HG02852 (cell line): ENCODE measurements around the gene SON.
"Not testable (repeated sequence)": the region's sequence is repeated elsewhere in the genome, so short reads cannot be mapped to it uniquely, and the experiment has no call there.

Experiments used
- ATAC-seq: cut with Tn5 transposase; IDR thresholded peaks from one replicate; pipeline ENCODE4 v1.9.1; 2021; ENCODE audit warnings: mild to moderate bottlenecking, moderate library complexity; ENCODE audit not compliant: unreplicated experiment

Gene SON, protein sequence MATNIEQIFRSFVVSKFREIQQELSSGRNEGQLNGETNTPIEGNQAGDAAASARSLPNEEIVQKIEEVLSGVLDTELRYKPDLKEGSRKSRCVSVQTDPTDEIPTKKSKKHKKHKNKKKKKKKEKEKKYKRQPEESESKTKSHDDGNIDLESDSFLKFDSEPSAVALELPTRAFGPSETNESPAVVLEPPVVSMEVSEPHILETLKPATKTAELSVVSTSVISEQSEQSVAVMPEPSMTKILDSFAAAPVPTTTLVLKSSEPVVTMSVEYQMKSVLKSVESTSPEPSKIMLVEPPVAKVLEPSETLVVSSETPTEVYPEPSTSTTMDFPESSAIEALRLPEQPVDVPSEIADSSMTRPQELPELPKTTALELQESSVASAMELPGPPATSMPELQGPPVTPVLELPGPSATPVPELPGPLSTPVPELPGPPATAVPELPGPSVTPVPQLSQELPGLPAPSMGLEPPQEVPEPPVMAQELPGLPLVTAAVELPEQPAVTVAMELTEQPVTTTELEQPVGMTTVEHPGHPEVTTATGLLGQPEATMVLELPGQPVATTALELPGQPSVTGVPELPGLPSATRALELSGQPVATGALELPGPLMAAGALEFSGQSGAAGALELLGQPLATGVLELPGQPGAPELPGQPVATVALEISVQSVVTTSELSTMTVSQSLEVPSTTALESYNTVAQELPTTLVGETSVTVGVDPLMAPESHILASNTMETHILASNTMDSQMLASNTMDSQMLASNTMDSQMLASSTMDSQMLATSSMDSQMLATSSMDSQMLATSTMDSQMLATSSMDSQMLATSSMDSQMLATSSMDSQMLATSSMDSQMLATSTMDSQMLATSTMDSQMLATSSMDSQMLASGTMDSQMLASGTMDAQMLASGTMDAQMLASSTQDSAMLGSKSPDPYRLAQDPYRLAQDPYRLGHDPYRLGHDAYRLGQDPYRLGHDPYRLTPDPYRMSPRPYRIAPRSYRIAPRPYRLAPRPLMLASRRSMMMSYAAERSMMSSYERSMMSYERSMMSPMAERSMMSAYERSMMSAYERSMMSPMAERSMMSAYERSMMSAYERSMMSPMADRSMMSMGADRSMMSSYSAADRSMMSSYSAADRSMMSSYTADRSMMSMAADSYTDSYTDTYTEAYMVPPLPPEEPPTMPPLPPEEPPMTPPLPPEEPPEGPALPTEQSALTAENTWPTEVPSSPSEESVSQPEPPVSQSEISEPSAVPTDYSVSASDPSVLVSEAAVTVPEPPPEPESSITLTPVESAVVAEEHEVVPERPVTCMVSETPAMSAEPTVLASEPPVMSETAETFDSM (N-terminal part only)

GRCh38 chr21:33542640-33543504 lies at the start of gene SON:
SON (plus strand) TSS chr21:33543038; CDS start chr21:33543093, 55 bp downstream.
- ATAC-seq, result peak; percentile 95

DNA sequence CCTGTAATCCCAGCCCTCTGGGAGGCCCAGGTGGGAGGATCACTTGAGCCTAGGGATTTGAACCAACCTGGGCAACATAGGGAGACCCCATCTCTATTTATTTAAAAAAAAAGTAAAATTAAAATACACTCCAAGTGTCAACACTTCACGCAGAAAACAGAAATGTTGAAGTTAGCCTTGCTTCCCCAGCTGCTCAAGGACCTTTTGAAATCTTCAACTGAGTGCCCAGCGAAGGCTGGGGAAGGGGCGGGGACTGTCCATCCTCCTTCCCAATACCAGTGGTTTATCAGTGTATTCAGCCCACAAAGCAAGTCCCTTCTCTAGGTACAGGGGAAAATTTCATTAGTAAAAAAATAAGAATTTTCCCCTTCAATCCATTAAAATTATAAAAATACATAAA lies 49.1 kb upstream of the SON start:
- no peak for ATAC-seq

DNA sequence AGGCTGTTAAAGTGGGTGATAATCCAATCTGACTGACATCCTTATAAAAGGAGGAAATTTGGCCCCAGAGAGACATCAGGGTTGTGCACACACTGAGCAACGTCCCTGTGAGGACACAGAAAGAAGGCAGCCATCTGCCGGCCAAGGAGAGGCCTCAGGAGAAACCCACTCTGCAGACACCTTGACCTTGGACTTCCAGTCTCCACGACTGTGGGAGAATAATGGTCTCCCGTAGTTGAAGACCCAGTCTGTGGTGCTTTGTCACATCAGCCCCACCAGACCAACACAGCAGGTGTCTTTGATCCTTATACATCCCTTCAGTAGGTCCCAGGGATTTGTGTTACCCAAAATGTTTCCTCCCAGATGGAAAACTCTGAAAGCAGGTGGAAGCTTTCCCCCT lies 47.1 kb upstream of the SON start:
- ATAC-seq, result no peak

DNA sequence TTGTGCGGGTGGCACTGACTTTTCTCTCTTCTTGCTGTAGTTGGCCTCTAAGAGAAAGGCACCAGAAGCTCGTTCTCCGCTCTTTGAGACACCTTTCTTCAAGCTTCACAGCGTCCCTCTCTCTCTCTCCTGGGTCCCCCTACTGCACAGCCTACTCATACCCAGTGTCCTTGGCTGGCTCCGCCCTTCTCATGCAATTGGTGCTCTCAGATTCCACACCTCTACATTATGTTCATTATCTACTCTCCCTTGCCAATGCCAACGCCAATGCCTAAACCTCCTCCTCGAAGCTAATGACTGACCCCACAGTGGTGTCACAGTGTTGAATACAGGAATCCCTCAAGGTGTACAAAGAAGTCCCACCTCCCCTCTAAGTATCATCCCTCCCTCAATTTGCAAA lies 46.5 kb upstream of the SON start:
- no peak for ATAC-seq

DNA sequence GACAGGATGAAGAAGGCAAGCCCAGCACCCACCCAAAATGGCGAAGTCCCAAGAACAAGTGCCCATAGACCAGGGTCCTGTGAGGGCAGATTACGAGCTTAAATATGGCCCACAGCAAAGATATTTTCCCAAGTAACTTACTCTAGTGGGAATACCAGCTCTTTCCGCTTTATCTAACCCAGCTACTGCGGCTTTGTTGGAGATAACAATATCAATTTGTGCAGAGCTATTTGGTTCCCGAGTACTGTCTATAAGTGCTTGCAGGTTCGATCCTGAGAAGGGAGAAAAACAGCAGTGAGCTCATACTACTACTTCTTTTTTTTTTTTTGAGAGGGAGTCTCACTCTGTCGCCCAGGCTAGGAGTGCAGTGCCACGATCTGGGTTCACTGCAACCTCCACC lies 37.0 kb upstream of the SON start:
- ATAC-seq, result no peak

- not testable (repeated sequence) for ATAC-seq
Measured at GRCh38 chr21:33507003-33507402, 35.8 kb upstream of the SON start.

GRCh38 chr21:33510826-33511225 lies 32.0 kb upstream of the SON start:
- no peak for ATAC-seq

DNA sequence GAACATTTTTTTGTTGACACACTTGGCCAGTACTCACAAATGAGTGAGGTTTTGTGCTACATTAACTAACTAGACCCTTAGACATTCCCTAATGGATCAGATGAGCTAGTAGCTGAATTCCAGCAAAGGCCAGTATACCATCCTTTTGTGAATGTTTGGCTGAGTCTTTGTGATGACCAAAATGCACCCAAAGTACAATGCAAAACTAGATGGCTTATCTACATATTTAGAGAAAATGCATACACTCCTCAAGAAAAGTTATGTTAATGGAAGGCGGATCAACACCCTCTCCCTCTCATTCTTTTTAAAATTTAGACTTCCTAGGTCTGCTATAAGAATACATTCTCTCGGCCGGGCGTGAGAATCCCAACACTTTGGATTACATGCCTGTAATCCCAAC lies 31.2 kb upstream of the SON start:
- ATAC-seq, result no peak

DNA sequence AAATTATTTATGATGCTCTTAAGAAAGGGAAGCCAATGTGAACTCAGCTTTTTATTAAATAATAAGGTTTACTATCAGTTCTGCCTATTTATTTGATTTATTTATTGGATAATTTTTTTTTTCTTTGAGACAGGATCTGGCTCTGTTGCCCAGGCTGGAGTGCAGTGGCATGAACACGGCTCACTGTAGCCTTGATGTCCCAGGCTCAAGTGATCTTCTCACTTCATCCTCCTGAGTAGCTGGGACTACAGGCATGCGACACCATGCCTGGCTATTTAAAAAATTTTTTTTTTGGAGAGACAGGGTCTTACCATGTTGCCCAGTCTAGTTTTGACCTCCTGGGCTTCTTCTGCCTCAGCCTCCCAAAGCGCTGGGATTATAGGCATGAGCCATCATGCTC lies 30.4 kb upstream of the SON start:
- no peak for ATAC-seq

DNA sequence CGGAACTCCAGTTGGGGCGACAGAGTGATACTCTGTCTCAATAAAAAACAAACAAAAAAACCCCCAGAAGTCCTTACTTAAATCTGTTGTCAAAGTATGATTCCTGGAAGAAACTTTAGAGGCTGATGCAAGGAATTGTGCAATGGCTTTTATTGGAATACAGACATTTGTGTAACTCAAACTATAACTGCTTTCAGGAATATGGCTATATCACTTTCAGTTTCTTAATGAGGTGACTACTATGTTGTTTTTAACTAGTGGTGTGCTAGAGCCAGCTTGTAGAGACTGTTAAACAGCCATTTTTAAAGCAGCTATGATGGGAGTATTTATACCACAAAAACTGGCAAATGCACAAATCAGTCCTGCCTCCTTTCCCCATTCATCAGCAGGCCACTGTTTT lies 28.6 kb upstream of the SON start:
- ATAC-seq, result no peak

DNA sequence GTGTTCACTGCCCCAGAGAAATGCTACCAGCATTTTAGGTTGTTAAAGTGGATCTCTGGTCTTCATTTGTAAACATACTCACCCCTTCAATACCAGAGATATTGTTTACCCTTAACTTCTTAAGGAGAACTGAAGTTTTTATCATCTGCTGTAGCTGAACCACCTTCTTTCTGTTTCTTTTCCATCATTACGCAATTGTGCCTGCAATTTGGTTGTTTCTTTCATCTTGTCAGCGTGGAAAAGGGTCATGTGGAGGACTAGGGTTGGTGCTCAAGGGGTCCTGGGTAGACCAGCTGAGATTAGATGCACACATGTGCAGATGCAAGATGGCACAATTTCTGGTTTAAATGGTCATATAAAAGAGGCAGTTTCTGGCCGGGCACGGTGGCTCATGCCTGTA lies 23.9 kb upstream of the SON start:
- no peak for ATAC-seq

- no peak for ATAC-seq
Measured at GRCh38 chr21:33522297-33522952, 20.4 kb upstream of the SON start.

DNA sequence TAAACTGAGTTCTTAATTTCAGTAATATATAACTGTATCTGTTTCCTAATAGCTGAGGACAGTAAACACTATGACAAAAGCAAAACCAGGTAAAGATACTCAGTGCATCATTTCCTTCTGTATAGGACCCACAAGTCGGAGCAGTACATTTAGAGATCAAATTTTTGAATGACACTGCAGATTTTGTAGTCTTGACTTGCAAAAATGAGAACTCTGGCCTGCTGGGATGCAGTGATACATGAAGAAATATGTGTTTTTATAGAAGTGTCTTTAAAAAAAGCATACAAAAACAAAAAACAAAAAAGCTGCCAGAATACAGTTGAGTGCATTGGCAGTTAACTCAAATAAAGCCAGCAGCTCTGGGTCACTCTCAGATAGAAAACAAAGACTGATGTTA lies 19.9 kb upstream of the SON start:
- ATAC-seq, result no peak

- ATAC-seq, result no peak
Measured at GRCh38 chr21:33531007-33531406, 11.8 kb upstream of the SON start.

DNA sequence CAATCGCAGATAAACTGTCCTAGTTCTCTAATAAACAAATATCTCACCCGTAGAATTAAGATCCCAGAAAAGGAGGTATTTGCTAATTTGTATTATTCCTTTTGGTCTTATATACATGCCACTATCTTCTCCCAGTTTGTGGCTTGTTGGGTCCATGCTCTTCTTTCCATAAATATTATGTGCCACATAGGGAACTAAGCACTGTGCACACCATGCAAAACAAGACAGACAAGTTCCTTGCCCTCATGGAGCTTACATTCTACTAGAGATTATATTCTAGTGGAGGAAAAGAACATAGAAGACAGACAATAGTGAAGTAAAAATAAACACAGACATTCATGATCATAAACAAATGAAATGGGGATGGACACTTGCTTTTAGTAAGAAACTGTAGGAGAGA lies 5.6 kb upstream of the SON start:
- ATAC-seq, result no peak

- ATAC-seq, result no peak
Measured at GRCh38 chr21:33539616-33540015, 3.2 kb upstream of the SON start.

- ATAC-seq, result no peak
Measured at GRCh38 chr21:33540711-33541104, 2.1 kb upstream of the SON start.

- no peak for ATAC-seq
Measured at GRCh38 chr21:33541105-33541711, 1.6 kb upstream of the SON start.
